HepG2 (cell line): ENCODE results near the gene SAYSD1. TPM values are rescaled to one million over a fixed set of nuclear protein-coding genes. Genes with fewer than 3 reads are reported as not detected.

Source experiments
- ATF2 ChIP-seq: sonication (generic); formaldehyde crosslinking; IDR thresholded peaks from 2 replicates; pipeline ENCODE4 v1.4.0; 2020; ENCODE audit warnings: missing genetic modification reagents
- FOXA1 ChIP-seq, 2 experiments: fragments of 450-650 bp in 1 of 2; sonication (generic) in 1 of 2; formaldehyde crosslinking in 1 of 2; IDR thresholded peaks; 2 replicates each; pipeline versions ENCODE4 v1.4.0 to v1.6.1; 2016 to 2020; ENCODE audit warnings: missing genetic modification reagents in 1 of 2
- FOXA3 ChIP-seq: IDR thresholded peaks from 2 replicates; pipeline ENCODE4 v1.6.1; 2016; ENCODE audit warnings: missing genetic modification reagents, missing compliant biosample characterization
- HOXA5 ChIP-seq: sonication (generic); formaldehyde crosslinking; IDR thresholded peaks from 2 replicates; pipeline ENCODE4 v1.4.0; 2020; ENCODE audit warnings: missing genetic modification reagents
- NRL ChIP-seq: sonication (generic); formaldehyde crosslinking; IDR thresholded peaks from 2 replicates; pipeline ENCODE4 v1.5.0; 2020; ENCODE audit warnings: missing genetic modification reagents, mild to moderate bottlenecking, moderate library complexity, borderline replicate concordance
- SMC3 ChIP-seq: IDR thresholded peaks from 2 replicates; pipeline ENCODE4 v1.6.1; 2011; ENCODE audit warnings: low read length, improper control_type of control experiment
- SP140L ChIP-seq: sonication (generic); formaldehyde crosslinking; IDR thresholded peaks from 2 replicates; pipeline ENCODE4 v1.4.0; 2020; ENCODE audit warnings: missing genetic modification reagents, borderline replicate concordance
- SRSF9 ChIP-seq: fragments of 200-400 bp; formaldehyde crosslinking; IDR thresholded peaks from 2 replicates; pipeline ENCODE4 v1.6.1; 2018; ENCODE audit warnings: borderline replicate concordance, mild to moderate bottlenecking, low read depth, low read length; ENCODE audit not compliant: insufficient read depth, poor library complexity, severe bottlenecking
- ZNF296 ChIP-seq: sonication (generic); formaldehyde crosslinking; conservative IDR thresholded peaks from 2 replicates; pipeline ENCODE4 v1.5.0; 2020; ENCODE audit warnings: mild to moderate bottlenecking, missing genetic modification reagents
- ZNF484 ChIP-seq: sonication (generic); formaldehyde crosslinking; IDR thresholded peaks from 2 replicates; pipeline ENCODE4 v1.5.1; 2020; ENCODE audit warnings: mild to moderate bottlenecking, low read depth, missing genetic modification reagents, borderline replicate concordance
- ZNF746 ChIP-seq: sonication (generic); formaldehyde crosslinking; IDR thresholded peaks from 2 replicates; pipeline ENCODE4 v1.8.0; 2022; ENCODE audit warnings: mild to moderate bottlenecking, missing genetic modification reagents
- ZSCAN22 ChIP-seq: sonication (generic); formaldehyde crosslinking; IDR thresholded peaks from 2 replicates; pipeline ENCODE4 v1.4.0; 2020; ENCODE audit warnings: mild to moderate bottlenecking, missing genetic modification reagents
- polyA plus RNA-seq, 8 experiments: library from polyadenylated mRNA; depleted of rRNA in 3 of 8; stranded (reverse) in 7 of 8; unstranded in 1 of 8; fragments of >200 nt; fragmentation: Illumina TruSeq in 4 of 8; extraction: Trizol in 4 of 8; gene quantifications; 2 replicates each; pipeline versions ENCODE4 v1.2.1 to v1.2.3, GENCODE V29; 2011 to 2016; ENCODE audit warnings: low read depth in 4 of 8, missing spikeins in 1 of 8, mixed read lengths in 1 of 8; ENCODE audit not compliant: insufficient read depth in 1 of 8
- total RNA-seq, 5 experiments: library from RNA; depleted of rRNA; stranded (reverse); fragments of >200 nt; fragmentation: Illumina TruSeq; extraction: Trizol; gene quantifications; 2 replicates each; pipeline ENCODE4 v1.2.3, GENCODE V29; 2016; ENCODE audit warnings: low read depth in 1 of 5
- TF ChIP-seq, protein P1 (sequence below): sonication (generic); formaldehyde crosslinking; IDR thresholded peaks from 2 replicates; pipeline ENCODE4 v1.4.0; 2020; ENCODE audit warnings: missing genetic modification reagents, borderline replicate concordance
- TF ChIP-seq, protein P2 (sequence below): sonication (generic); formaldehyde crosslinking; IDR thresholded peaks from 2 replicates; pipeline ENCODE4 v1.4.0; 2020; ENCODE audit warnings: missing genetic modification reagents
- TF ChIP-seq, protein P3 (sequence below): sonication (generic); formaldehyde crosslinking; IDR thresholded peaks from 2 replicates; pipeline ENCODE4 v1.5.0; 2020; ENCODE audit warnings: missing genetic modification reagents

Gene SAYSD1
- total and polyA plus RNA-seq, 2 of the 13 experiments (the other 11 are each of a cell fraction or from before 2014, with no cell fraction given), result 10.1 to 16.0 TPM

GRCh38 chr6:39114704-39115599 lies at the start of gene SAYSD1 (continued):
- TF ChIP-seq ZNF484 (CRISPR knock-in tag), result peak; percentile 94; the same call in 1 of the 2 replicates
- TF ChIP-seq, protein P1, sequence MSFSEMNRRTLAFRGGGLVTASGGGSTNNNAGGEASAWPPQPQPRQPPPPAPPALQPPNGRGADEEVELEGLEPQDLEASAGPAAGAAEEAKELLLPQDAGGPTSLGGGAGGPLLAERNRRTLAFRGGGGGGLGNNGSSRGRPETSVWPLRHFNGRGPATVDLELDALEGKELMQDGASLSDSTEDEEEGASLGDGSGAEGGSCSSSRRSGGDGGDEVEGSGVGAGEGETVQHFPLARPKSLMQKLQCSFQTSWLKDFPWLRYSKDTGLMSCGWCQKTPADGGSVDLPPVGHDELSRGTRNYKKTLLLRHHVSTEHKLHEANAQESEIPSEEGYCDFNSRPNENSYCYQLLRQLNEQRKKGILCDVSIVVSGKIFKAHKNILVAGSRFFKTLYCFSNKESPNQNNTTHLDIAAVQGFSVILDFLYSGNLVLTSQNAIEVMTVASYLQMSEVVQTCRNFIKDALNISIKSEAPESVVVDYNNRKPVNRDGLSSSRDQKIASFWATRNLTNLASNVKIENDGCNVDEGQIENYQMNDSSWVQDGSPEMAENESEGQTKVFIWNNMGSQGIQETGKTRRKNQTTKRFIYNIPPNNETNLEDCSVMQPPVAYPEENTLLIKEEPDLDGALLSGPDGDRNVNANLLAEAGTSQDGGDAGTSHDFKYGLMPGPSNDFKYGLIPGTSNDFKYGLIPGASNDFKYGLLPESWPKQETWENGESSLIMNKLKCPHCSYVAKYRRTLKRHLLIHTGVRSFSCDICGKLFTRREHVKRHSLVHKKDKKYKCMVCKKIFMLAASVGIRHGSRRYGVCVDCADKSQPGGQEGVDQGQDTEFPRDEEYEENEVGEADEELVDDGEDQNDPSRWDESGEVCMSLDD (CRISPR knock-in tag), result peak; percentile 92
- TF ChIP-seq FOXA1 (IDR thresholded peaks at IDR 0.05), result no peak
- TF ChIP-seq FOXA1 (CRISPR knock-in tag; IDR thresholded peaks at IDR 0.05), result peak; percentile 39; the same call in 1 of the 2 replicates
- TF ChIP-seq FOXA3 (CRISPR knock-in tag), result no peak; the same call in 1 of the 2 replicates
- TF ChIP-seq SMC3, result no peak
- TF ChIP-seq HOXA5 (CRISPR knock-in tag), result peak; percentile 77; the same call in 1 of the 2 replicates
- TF ChIP-seq, protein P2, sequence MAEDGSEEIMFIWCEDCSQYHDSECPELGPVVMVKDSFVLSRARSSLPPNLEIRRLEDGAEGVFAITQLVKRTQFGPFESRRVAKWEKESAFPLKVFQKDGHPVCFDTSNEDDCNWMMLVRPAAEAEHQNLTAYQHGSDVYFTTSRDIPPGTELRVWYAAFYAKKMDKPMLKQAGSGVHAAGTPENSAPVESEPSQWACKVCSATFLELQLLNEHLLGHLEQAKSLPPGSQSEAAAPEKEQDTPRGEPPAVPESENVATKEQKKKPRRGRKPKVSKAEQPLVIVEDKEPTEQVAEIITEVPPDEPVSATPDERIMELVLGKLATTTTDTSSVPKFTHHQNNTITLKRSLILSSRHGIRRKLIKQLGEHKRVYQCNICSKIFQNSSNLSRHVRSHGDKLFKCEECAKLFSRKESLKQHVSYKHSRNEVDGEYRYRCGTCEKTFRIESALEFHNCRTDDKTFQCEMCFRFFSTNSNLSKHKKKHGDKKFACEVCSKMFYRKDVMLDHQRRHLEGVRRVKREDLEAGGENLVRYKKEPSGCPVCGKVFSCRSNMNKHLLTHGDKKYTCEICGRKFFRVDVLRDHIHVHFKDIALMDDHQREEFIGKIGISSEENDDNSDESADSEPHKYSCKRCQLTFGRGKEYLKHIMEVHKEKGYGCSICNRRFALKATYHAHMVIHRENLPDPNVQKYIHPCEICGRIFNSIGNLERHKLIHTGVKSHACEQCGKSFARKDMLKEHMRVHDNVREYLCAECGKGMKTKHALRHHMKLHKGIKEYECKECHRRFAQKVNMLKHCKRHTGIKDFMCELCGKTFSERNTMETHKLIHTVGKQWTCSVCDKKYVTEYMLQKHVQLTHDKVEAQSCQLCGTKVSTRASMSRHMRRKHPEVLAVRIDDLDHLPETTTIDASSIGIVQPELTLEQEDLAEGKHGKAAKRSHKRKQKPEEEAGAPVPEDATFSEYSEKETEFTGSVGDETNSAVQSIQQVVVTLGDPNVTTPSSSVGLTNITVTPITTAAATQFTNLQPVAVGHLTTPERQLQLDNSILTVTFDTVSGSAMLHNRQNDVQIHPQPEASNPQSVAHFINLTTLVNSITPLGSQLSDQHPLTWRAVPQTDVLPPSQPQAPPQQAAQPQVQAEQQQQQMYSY (CRISPR knock-in tag), result peak; percentile 64; the same call in 1 of the 2 replicates
- TF ChIP-seq ZSCAN22, result peak; percentile 90
- TF ChIP-seq SRSF9, result no peak
- no peak; the same call in 1 of the 2 replicates for TF ChIP-seq ATF2 (CRISPR knock-in tag)
- peak; percentile 82; the same call in 1 of the 2 replicates for TF ChIP-seq SP140L
- 0 out of 2 replicates have a peak, but pooled peaks have one; percentile 73 for TF ChIP-seq ZNF296 (CRISPR knock-in tag)
- TF ChIP-seq ZNF746 (CRISPR knock-in tag), result peak; percentile 84
- TF ChIP-seq, protein P3, sequence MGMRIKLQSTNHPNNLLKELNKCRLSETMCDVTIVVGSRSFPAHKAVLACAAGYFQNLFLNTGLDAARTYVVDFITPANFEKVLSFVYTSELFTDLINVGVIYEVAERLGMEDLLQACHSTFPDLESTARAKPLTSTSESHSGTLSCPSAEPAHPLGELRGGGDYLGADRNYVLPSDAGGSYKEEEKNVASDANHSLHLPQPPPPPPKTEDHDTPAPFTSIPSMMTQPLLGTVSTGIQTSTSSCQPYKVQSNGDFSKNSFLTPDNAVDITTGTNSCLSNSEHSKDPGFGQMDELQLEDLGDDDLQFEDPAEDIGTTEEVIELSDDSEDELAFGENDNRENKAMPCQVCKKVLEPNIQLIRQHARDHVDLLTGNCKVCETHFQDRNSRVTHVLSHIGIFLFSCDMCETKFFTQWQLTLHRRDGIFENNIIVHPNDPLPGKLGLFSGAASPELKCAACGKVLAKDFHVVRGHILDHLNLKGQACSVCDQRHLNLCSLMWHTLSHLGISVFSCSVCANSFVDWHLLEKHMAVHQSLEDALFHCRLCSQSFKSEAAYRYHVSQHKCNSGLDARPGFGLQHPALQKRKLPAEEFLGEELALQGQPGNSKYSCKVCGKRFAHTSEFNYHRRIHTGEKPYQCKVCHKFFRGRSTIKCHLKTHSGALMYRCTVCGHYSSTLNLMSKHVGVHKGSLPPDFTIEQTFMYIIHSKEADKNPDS (CRISPR knock-in tag), result peak; percentile 89; the same call in 1 of the 2 replicates
- peak; percentile 97 for TF ChIP-seq NRL
